HG02588 (cell line): ENCODE results near the gene PRPSAP1.

ENCODE experiments used
- ATAC-seq: cut with Tn5 transposase; IDR thresholded peaks from one replicate; pipeline ENCODE4 v1.9.1; 2021; ENCODE audit warnings: mild to moderate bottlenecking, moderate library complexity; ENCODE audit not compliant: unreplicated experiment

The PRPSAP1 gene

DNA sequence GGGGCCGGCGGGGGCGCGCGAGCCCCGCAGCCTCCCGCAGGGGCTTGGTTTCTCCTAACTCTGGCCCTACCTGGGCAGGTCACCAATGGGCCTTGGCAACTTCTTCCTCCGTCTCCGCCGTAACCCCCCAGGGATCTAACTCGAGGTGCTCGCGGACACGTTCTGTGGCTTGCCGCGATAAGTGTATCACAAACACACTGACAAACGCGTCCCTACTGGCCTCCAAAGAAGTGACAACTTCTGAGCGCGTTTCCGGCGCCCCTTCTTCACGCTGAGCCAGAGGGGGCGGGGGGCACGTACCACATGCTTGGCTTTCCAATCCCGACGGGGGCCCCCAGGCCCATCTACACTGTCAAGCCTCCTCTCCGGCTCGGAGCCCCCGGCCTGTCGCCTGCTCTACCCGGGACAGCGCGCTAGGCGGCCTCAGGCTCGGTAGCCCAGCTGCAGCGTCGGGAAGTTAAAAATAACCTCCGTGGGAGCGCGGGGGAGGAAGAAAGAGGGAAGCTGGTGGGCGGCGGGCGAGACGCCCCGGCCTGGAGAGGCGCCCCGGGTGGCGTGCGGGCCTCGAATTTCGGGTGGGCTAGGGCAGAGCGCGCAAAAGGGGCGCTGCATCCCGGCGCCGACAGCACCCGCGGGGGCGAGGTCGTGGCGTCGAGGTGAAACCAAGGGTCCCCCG is 30.0 kb upstream of the PRPSAP1 start:
- ATAC-seq = peak; percentile 15

DNA sequence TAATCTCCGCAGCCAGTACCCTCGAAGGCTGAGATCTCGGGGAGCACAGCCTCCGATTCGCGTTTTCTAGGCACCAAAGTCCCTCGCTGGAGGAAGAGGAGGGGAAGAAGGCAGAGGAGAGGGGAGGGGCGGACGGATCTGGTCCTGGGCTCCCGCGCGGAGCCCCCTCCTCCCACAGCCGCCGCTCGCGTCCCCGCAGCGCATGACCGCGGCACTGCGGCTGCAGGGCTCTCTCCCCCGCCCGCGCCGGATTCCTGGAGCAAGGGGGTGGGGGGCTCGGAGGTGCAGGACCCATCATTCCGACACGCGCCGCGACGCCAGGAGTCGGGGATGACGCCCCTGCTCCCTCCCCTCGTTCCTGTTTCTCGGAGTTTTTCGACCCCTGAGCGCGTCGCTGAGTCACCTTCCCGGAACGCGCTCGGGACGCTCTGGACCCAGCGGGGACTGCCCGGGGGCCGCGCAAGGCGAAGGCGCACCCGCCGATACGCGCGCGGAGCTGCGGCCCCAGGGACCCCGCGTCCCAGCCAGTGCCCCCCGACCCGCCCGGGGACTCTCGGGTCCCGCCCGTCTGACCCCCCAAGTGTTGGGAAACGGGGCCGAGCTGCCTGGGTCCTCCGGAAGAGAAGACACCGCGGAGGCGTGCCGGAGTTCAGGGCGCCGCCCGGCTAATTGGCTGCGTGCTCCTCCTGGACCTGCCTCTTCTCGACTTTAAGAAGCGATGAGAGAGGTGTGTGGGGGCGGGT is 29.3 kb upstream of the PRPSAP1 start:
- no peak for ATAC-seq

DNA sequence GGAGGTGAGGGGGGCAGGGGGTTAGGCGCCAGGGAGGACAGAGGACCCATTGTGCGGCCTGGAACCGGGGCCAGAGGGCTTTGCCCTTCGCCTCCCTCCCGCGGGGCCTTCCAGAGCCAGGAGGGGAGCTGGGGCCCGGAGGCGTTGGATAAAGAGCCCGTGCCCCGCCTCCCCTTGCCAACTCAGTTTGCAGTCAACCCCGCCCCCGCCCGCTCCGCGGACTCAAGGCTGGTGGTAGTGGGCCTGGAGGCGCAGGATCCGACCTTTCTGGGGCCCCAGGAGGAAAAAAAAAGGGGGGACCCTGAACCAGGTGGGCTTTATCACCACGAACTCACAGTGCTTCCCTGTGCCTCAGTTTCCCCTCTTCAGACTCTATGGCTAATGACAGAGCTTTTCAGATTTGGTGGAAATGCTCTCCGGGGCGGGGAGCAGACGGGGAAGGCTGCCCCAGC is 28.7 kb upstream of the PRPSAP1 start:
- ATAC-seq = no peak

DNA sequence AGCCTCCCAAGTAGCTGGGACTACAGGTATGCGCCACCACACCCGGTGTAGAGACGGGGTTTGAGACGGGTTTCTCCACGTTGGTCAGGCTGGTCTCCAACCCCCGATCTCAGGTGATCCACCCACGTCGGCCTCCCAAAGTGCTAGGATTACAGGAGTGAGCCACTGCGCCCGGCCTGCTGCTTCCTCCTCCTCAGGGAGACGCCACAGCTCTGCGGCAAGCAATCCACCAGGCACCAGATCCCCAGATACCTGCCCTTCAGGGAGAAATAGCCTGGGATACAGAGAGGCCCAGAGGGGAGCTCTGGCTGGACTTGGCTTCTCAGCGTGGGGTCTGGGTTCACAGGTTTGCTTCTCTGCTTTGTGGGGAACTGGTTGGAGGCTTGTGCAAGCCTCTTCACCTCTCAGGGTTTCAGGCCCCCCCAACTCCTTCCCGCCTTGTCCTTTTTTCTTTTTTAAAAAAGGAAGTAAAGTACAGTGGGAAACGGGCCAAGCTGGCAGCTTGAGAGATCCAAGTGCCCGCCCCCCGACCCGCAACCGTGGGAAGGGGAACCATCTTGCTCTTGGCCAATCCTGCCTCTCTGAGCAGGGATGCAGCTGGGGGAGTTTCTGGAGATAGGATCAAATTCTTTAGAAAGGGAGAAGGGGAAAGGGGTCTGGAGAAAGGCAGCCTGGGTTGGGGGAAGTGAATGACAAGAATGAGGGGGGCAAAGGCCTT is 28.1 kb upstream of the PRPSAP1 start:
- ATAC-seq = no peak

DNA sequence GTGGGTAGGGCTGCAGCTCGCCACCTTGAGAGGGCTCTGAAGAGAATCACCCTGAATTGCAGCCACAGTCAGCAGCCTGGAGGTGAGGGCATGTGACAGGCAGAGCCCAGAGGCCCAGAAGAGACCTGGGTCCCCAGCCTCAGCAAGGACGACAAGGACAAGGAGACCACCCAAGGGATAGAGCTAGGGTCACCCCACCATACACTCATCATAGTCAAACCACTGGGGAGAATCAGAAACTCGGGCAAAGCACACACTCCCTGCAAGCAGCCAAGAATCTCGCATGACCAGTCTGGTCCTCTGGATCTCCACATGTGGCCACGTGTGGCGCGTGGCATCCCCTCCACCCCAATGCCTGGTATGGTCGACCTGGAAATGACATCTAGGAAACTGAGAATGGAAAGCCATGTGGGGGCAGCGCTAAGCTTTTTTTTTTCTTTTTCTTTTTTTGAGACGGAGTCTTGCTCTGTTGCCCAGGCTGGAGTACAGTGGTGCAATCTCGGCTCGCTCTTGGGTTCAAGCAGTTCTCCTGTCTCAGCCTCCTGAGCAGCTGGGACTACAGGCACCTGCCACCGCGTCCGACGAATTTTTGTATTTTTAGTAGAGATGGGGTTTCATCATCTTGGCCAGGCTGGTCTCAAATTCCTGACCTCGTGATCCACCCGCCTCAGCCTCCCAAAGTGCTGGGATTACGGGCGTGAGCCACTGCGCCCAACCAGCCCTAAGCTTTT is 26.1 kb upstream of the PRPSAP1 start:
- no peak for ATAC-seq

DNA sequence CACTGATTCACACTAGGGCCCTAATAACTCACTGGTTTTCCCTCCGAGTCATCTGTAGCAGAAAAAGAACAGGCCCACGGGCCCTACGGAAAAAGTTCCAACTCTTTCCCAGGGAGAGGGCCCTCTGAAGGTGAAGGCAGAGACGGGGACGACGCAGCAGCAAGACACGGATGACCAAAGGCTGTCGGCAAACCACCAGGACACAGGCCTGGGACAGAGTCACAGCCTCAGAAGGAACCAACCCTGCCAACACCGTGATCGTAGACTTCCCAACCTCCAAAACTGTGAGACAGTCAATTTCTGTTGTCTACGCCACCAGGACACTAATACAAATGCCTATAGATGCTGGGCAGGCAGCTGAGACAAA is 25.5 kb upstream of the PRPSAP1 start:
- no peak for ATAC-seq

DNA sequence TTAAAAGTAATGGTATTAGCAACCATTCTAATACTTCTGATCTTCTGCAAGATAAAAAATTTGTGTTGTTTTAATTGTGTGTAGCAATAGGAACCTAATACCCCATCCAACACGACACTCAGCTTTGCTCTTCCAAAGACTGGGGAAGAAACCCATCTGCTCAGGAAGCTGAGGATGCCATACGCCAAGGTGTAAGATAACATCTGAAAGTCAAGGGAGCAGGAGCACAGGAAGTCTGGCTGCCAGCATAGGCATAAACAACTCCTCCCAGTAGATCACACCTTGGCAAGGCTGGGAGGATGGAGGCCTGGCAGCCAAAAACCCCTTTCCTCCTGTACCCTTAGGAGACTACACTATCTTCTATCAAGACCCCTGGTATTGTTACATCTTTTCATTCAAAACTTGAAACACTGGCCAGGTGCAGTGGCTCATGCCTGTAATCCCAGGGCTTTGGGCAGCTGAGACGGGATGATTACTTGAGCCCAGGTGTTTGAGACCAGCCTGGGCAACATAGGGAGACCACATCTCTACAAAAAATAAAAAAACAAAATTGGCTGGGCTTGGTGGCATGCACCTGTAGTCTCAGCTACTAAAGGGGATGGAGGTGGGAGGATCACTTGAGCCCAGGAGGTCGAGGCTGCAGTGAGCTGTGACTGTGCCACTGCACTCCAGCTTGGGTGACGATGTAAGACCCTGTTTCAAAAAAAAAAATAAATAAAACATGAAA is 25.0 kb upstream of the PRPSAP1 start:
- ATAC-seq = no peak

DNA sequence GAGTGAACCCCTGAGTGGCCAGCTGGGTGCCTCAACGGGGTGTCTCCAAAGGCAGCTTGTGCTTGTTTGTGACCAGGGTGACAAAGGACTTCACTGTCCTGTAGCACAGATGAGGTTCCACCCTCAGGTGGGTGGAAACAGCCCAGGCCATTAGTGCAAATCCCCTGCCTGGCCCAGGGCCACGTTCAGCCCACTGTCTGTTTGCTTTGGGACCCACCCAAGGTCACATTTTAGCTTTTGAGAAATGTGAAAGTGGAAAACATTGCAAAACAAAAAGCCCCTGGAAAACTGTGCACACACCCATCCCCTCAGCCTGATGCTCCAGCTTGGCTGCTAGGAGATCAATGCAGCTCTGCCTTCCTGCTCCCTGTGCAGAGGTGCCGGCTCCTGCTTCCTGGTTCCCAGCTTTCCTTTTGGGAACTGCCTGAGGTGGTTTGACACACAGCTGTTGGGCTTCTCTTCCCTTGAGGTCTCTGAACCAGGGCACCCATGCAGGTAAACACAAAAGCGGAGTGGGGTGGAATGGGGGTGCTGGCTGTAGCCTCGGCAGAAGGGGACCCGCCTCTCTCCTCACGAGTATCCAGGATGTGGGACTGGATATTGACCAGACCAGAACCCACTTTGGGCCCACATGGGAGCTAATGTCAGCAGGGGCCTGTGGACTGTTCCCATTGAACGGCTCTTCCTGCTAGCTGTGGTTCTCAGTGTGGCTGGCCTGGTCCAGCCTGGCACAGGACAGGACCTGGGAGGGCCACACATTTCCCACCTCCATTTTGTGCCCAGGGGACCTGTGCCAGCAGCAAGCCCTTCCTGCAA is 22.8 kb upstream of the PRPSAP1 start:
- no peak for ATAC-seq

DNA sequence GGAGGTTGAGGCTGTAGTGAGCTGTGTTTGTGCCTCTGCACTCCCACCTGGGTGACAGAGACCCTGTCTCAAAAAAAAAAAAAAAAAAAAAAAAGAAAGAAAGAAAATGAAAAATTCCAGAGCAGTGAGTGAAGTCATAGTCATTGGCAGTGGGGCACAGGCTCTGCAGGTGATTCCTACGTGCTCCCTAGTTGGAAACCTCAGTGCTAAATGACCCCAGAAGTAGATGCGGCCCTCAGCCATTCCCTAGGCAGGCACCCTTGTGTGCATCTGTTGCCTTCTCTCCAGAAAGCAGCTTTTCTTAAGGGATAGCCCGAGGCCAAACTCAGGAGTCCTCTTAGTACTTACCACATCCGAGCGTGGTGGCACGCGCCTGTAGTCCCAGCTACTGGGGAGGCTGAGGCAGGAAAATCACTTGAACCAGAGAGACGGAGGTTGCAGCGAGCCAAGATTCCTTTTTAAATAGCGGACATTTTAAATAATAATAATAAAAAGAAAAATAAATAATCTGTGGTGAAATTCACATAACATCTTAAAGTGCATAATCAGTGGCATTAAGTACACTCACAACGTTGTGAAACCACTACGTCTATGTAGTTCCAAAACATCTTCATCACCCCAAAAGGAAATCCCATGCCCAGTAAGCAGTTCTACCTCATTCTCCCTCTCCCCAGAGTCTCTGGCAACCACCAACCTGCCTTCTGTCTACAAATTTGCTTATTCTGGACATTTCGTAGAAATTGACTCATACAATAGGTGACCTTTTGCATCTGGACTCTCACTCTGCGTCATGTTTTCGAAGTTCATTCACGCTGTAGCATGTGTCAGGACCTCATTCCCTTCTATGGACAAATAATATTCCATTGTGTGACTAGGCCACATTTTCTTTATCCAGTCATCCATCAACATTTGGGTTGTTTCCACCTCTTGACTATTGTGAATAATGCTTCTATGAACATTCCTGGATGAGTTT is 18.2 kb upstream of the PRPSAP1 start:
- ATAC-seq = no peak

DNA sequence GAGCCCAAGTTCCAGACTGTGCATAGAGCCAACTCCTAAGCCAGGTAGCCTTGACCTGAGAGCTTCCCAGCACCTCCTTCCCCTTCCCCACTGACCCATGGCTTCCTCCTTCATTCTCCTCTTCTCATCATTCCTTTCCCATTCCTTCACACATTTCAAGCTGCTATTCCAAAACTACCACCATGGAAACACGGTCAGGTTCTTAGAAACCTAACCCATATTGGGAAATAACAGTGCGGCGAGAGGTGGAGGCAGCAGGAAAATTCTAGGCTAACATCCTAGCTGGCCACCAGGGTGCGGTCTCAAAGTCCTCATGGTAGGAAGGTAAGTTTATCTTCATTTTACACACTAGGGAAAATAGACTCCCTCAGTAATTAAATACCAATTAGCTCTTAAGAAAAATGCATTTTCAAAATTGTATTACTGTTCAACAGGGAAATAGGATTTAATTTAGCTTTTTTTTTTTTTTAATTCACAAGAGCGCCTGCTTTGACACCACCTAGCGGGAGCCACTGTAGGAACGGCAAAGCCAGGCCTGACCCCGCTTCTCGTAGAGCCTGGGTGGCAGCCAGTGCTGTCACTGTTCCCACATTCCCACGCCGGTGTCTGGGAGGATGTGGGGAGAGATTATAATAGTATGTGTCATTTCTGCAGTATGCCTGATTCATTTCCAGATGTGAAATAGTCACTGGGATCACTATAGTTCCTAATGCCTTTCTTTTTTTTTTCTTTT is 16.7 kb upstream of the PRPSAP1 start:
- ATAC-seq = no peak

DNA sequence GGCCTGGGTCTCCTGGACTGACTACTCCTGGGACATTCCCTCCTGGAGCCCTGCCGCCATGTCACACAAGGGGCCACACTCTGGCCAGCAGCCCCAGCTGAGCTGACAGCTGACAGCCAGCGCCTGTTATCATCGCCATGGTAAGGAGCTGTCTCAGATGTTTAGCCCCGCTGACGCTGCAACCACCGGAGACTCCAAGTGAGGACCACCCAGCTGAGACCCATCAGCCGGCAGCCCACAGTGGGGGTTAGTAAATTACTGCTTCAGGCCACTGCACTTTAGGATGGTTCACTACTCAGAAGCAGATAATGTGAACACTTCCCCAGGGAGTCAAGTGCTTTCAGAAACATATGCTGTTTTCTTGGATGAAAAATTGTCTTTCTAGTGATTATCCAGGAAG is 16.1 kb upstream of the PRPSAP1 start:
- no peak for ATAC-seq

DNA sequence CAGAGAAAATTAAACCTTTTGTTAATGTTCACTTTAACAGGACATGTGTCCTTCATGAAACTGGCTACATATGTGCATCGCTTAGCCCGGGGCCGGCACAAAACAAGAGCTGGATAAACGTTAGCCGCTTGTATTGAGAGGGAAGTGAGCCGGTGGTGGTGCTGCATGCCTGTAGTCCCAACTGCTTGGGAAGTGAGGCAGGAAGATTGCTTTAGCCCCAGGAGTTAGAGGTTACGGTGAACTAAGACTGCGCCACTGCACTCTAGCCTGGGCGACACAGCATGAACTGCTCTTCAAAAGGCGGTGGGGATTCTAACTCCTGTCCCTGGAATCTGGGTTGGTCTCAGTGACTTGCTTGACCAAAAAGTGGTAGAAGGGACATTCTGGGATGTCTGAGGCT is 15.7 kb upstream of the PRPSAP1 start:
- no peak for ATAC-seq

DNA sequence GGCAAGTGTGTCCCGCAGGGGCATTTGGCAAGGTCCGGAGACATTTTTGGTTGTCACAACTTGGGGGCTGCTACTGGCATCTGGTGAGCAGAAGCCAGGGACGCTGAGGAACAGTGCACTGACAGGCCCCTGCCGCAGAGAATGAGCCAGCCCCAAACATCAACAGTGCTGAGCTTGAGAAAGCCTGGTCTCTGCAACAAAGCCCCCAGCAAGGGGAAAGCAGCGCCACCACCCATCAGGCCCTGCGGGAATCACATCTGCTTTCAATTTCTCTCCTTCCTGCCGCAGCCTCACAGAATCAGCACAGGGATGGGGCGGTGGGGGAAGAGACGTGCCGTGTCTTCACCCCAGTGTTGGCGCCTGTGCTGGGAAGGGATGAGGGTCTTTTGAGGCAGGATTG is 14.8 kb upstream of the PRPSAP1 start:
- no peak for ATAC-seq

DNA sequence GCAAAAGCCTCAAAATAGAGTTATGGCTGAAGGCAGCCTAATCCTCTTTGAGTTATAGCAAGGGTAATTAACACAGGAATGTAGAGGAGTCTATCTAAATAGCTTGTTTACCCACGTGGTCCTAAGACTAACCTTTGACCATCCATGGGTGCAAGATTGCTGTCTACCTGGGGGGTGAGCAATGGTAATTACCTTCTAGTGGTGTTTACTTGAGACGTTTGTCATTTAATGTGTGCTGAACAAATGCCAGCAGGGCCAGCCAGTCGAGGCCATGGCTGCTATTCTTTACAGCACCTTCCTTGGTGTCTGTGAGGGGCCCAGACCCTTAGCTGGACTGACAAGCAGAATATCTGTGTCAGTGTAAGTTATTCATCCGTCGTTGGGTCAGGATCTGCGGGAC is 13.9 kb upstream of the PRPSAP1 start:
- ATAC-seq = no peak

DNA sequence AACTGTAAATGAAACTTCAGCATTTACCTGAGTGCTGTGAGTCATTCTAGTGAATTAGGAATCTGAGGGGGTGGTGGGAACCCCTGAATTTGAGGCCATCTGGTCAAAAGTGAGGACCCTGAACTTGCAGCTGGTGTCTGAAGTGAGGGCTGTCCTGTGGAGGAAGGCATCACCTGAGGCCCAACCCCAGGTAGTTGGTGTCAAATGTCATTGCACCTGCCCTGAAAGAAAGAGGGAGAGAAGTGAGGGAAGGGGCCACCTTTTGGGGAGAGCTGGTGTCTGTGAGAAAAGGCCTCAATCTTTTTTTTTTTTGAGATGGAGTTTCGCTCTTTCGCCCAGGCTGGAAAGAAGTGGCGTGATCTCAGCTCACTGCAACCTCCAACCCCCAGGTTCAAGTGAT is 12.5 kb upstream of the PRPSAP1 start:
- no peak for ATAC-seq

DNA sequence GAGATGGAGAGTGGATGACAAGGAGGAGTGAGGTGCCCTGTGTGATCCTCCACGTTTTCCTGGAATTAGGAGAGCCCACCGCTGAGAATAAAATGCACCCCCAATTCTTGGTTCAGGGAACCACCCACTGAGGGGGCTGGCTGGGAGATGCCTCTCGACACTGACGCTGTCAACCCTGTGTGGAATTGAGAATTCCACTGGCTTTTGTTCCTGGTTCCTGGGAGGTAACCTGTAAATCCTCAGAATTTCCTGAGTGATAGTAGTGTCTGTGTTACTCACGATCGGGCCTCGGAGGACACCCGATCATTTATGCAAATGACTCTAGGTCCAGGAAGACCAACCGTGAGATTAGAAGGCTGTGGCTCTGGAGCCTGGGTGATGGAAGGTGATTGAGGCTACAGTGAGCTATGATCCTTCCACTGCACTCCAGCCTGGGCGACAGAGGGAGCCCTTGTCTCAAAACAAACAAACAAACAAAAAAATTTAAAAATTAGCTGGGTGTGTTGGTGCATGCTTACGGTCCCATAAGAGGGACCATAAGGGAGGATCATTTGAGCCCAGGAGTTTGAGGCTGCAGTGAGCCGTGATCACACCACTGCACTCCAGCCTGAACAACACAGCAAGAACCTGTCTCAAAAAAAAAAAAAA is 11.7 kb upstream of the PRPSAP1 start:
- no peak for ATAC-seq

DNA sequence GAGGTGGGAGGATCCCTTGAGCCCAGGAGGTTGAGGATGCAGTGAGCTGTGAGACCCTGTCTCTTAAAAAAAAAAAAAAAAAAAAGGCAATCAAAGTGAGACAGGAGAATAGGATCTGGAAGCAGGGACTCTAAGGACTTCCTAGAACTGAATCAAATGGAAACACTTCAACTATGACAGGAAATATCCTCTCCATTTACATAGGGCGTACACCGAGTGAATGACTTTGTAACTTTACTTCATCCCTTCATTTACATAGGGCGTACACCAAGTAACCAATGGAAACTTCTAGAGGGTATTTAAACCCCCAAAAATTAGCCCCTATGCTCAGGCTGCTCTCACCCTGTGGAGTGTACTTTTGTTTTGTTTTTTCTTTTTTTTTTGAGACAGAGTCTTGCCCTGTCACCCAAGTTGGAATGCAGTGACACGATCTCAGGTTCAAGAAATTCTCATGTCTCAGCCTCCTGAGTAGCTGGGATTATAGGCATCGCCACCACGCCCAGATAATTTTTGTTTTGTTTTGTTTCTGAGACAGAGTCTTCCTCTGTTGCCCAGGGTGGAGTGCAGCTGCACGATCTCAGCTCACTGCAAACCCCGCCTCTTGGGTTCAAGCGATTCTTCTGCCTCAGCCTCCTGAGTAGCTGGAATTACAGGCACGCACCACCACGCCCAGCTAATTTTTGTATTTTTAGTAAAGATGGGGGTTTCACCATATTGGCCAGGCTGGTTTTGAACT is 9.6 kb upstream of the PRPSAP1 start:
- no peak for ATAC-seq
